CD4-positive, CD25-positive, alpha-beta regulatory T cell (primary cell): Measurements from ENCODE around the gene MSI2. TPM values are rescaled to one million over a fixed set of nuclear protein-coding genes. Genes with fewer than 3 reads are reported as not detected.

ENCODE experiments used
- ATAC-seq, 2 donors: fragments of 150-1000 bp; cut with Tn5 transposase; one replicate each; pipeline ENCODE4 v1.10.0; 2021; ENCODE audit warnings: low read depth in 2 of 2, moderate number of reproducible peaks in 2 of 2, moderate library complexity in 1 of 2
- DNase-seq, 3 donors: peaks; one replicate each; pipeline versions ENCODE4 v3.0.0 to v3.0.0-alpha.2; 2012 to 2022; ENCODE audit warnings: mixed read lengths in 1 of 3
- H3K27ac ChIP-seq: one replicate; pipeline ENCODE4 v1.7.0; 2013; ENCODE audit warnings: mild to moderate bottlenecking, low read length; ENCODE audit not compliant: insufficient read depth, poor library complexity, severe bottlenecking
- H3K27me3 ChIP-seq: one replicate; pipeline ENCODE4 v1.7.0; 2013; ENCODE audit warnings: low read length; ENCODE audit not compliant: control insufficient read depth, insufficient read depth
- H3K36me3 ChIP-seq: one replicate; pipeline ENCODE4 v1.7.0; 2013; ENCODE audit warnings: mild to moderate bottlenecking, low read length, moderate library complexity; ENCODE audit not compliant: control insufficient read depth, insufficient read depth
- H3K4me1 ChIP-seq: 2 replicates; pipeline ENCODE4 v1.7.0; 2013; ENCODE audit warnings: mild to moderate bottlenecking, low read length; ENCODE audit not compliant: insufficient read depth, control insufficient read depth, poor library complexity, severe bottlenecking
- H3K4me3 ChIP-seq: one replicate; pipeline ENCODE4 v1.7.0; 2013; ENCODE audit warnings: low read depth, mild to moderate bottlenecking, low read length, moderate library complexity
- H3K9me3 ChIP-seq, 2 experiments: 1 replicate in 1 of 2; 2 replicates in 1 of 2; pipeline ENCODE4 v1.7.0; 2013; ENCODE audit warnings: low read length in 2 of 2, mild to moderate bottlenecking in 1 of 2, moderate library complexity in 1 of 2; ENCODE audit not compliant: control insufficient read depth in 2 of 2
- H3K27ac Mint-ChIP-seq, 3 donors: one replicate each; pipeline ENCODE4 v1.8.0; 2020 to 2022; ENCODE audit warnings: mild to moderate bottlenecking in 3 of 3, mixed read lengths in 3 of 3, moderate library complexity in 2 of 3
- H3K27me3 Mint-ChIP-seq: one replicate; pipeline ENCODE4 v1.8.0; 2022; ENCODE audit warnings: mild to moderate bottlenecking, mixed read lengths
- H3K36me3 Mint-ChIP-seq: one replicate; pipeline ENCODE4 v1.8.0; 2020; ENCODE audit warnings: mixed read lengths
- H3K4me1 Mint-ChIP-seq, 4 donors: one replicate each; pipeline ENCODE4 v1.8.0; 2020 to 2022; ENCODE audit warnings: mixed read lengths in 4 of 4, mild to moderate bottlenecking in 1 of 4
- H3K4me3 Mint-ChIP-seq, 4 donors: one replicate each; pipeline ENCODE4 v1.8.0; 2020 to 2022; ENCODE audit warnings: mild to moderate bottlenecking in 4 of 4, mixed read lengths in 4 of 4, moderate library complexity in 3 of 4
- H3K9me3 Mint-ChIP-seq, 7 donors: one replicate each; pipeline ENCODE4 v1.8.0; 2020 to 2022; ENCODE audit warnings: mixed read lengths in 7 of 7, mild to moderate bottlenecking in 3 of 7, moderate library complexity in 2 of 7
- polyA plus RNA-seq, 4 donors: library from polyadenylated mRNA; unstranded; fragments of 300-500 nt; fragmentation: Illumina TruSeq; gene quantifications; one replicate each; pipeline ENCODE4 v1.2.3, GENCODE V29; 2021
- total RNA-seq: library from RNA; stranded (reverse); gene quantifications from one replicate; pipeline ENCODE4 v1.2.3, GENCODE V29; 2022

MSI2 gene
- total and polyA plus RNA-seq, 5 donors from 2014 or later, result 3.2 to 177 (median 3.4) TPM

DNA sequence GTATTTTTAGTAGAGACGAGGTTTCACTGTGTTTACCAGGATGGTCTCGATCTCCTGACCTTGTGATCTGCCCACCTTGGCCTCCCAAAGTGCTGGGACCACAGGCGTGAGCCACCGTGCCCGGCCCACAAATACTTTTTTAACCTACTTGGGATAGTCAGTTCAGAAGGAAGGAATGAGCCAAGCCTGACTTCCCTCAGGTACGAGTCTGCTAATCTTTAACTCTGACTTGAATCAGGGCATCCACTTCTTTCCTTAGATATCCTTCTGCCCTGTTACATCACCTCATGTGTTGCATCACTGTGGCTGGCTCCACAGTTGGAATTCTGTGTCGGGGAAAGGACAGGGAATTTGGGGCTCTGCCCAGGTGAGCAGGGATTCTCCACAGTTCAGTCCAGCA is 120.8 kb downstream of the MSI2 start:
- Mint-ChIP-seq H3K4me1 (peaks cover 5 to 33% (median 21%) of the 10 kb centered on the region in 4 donors), H3K27ac (no peak overlapping the region), H3K9me3 (peaks cover 0 to under 1% (median 0%) of the 10 kb centered on the region in 7 donors), H3K36me3 (peaks cover 22% of the 10 kb centered on the region), H3K4me3 (no peak overlapping the region), H3K27me3 (no peaks in the 10 kb centered on the region)
- H3K9me3 ChIP-seq, result no peaks in the 10 kb centered on the region
- H3K27ac ChIP-seq, result no peak overlapping the region
- H3K4me1 ChIP-seq, result no peaks in the 10 kb centered on the region
- DNase-seq (no peak), ATAC-seq (no peak)
- no peaks in the 10 kb centered on the region for H3K36me3 ChIP-seq
- no peaks in the 10 kb centered on the region for H3K27me3 ChIP-seq
- no peak overlapping the region for H3K4me3 ChIP-seq

DNA sequence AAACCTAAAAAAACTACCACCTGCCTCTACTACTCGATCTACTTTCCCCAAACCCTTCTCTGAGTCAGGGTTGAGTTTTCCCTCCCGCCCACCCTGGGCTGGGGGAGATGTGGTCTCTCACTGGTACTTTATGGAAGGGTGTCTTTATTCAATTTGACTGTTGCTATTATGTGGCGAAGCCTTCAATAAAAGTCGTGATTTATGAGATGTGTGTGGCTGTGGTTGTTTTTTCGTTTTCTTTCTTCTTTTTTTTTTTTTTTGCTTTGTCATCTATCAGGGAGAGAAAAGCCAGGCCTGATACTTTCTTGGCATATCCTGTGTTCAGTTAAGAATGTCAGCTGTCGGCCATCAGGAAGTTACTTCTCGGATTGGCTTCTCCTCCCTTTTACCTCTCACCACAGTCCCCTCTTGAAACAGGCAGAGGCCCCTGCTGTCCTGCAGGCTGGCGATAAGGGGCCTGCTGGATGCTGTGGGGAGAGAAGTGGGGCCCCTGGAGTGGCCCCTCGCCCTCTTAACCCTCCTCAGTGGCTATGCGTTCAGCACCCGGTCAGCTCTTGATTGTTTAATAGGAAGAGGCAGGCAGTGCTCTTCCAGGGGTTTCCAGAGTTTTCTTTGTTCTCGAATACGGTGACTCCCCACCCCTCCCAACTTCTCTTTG is 123.0 kb downstream of the MSI2 start:
- no peak overlapping the region for H3K4me3 ChIP-seq
- H3K27me3 ChIP-seq, result no peaks in the 10 kb centered on the region
- H3K4me1 ChIP-seq, result no peaks in the 10 kb centered on the region
- H3K27ac ChIP-seq, result no peak overlapping the region
- no peak overlapping the region for H3K4me3 Mint-ChIP-seq
- ATAC-seq (no peak), DNase-seq (no peak)
- H3K4me1 Mint-ChIP-seq, result peaks cover 9 to 34% (median 18%) of the 10 kb centered on the region in 4 donors
- H3K36me3 Mint-ChIP-seq, result peaks cover 23% of the 10 kb centered on the region
- peaks cover 3 to 4% of the 10 kb centered on the region in 2 experiments for H3K9me3 ChIP-seq
- H3K36me3 ChIP-seq, result peaks cover 6% of the 10 kb centered on the region
- H3K27ac Mint-ChIP-seq, result peak overlapping the region; percentile 47 to 85 (median 48)
- no peaks in the 10 kb centered on the region for H3K27me3 Mint-ChIP-seq
- peaks cover 0 to 12% (median 4%) of the 10 kb centered on the region in 7 donors for H3K9me3 Mint-ChIP-seq

DNA sequence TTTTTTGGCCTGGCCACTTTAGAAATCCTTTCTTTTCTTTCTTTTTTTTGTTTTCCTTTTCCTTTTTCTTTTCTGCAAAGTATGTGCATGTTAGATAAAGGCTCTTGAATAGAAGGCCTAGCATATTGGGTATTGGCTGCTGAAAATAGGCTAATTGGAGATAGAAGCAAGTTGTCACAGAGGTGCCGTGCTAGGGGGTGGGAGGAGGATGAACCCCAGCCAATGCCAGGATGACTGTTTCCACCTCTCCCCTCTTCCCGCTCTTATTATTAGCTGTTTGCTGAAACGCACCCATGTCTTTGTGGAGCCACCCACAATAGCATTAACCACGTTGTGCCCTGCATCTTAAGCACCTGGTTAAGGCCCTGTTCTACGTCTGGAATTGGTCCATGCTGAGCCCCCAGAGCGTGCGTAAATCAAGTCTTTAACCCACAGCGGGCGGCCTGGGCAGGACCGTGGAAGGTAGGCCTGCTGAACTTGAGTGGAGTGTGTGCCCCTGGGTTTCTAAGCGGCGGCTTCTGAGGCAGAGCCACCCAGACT is 123.6 kb downstream of the MSI2 start:
- peaks cover 10% of the 10 kb centered on the region for H3K36me3 ChIP-seq
- H3K27me3 Mint-ChIP-seq, result no peaks in the 10 kb centered on the region
- no peak overlapping the region for H3K27ac ChIP-seq
- DNase-seq (no peak), ATAC-seq (no peak)
- no peaks in the 10 kb centered on the region for H3K4me1 ChIP-seq
- peaks cover 4 to 5% of the 10 kb centered on the region in 2 experiments for H3K9me3 ChIP-seq
- H3K36me3 Mint-ChIP-seq, result peaks cover 29% of the 10 kb centered on the region
- peaks cover 9 to 39% (median 20%) of the 10 kb centered on the region in 4 donors for H3K4me1 Mint-ChIP-seq
- no peak overlapping the region for H3K4me3 Mint-ChIP-seq
- H3K4me3 ChIP-seq, result no peak overlapping the region
- peaks cover 0 to 17% (median 4%) of the 10 kb centered on the region in 7 donors for H3K9me3 Mint-ChIP-seq
- peak overlapping the region in 1 of 3 donors; percentile 85 for H3K27ac Mint-ChIP-seq
- no peaks in the 10 kb centered on the region for H3K27me3 ChIP-seq

GRCh38 chr17:57381498-57381897 is 125.2 kb downstream of the MSI2 start:
- Mint-ChIP-seq H3K4me3 (no peak overlapping the region), H3K4me1 (peaks cover 9 to 33% (median 16%) of the 10 kb centered on the region in 4 donors), H3K36me3 (peaks cover 39% of the 10 kb centered on the region), H3K27ac (peak overlapping the region in 1 of 3 donors; percentile 78), H3K9me3 (peaks cover 0 to 27% (median 6%) of the 10 kb centered on the region in 7 donors), H3K27me3 (no peaks in the 10 kb centered on the region)
- ATAC-seq (no peak), DNase-seq (no peak)
- H3K4me1 ChIP-seq, result no peaks in the 10 kb centered on the region
- H3K27ac ChIP-seq, result no peak overlapping the region
- H3K9me3 ChIP-seq, result peaks cover 5 to 17% of the 10 kb centered on the region in 2 experiments
- no peak overlapping the region for H3K4me3 ChIP-seq
- no peaks in the 10 kb centered on the region for H3K27me3 ChIP-seq
- H3K36me3 ChIP-seq, result peaks cover 18% of the 10 kb centered on the region

DNA sequence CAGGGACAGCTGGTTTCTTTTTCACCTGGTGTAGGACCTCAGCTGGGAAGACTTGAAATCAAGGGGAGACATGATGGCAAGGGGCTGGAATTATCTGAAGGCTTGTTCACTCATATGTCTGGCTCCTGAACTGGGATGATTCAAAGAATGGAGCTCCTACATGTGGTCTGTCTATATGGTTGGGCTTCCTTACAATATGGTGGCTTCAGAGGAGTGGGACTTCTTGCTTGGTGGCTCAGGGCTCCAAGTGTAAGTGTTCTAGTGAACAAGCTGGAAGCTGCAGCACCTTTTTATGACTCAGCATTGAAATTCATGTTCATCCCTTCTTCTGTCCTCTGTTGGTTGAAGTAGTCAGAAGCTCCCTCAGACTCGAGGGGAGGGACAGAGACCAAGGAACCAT is 127.9 kb downstream of the MSI2 start:
- Mint-ChIP-seq H3K9me3 (peaks cover 4 to 44% (median 9%) of the 10 kb centered on the region in 7 donors), H3K27ac (no peak overlapping the region), H3K27me3 (peaks cover 4% of the 10 kb centered on the region), H3K4me3 (no peak overlapping the region), H3K4me1 (peaks cover 9 to 25% (median 11%) of the 10 kb centered on the region in 4 donors), H3K36me3 (peaks cover 59% of the 10 kb centered on the region)
- H3K4me1 ChIP-seq, result no peaks in the 10 kb centered on the region
- peaks cover 17 to 35% of the 10 kb centered on the region in 2 experiments for H3K9me3 ChIP-seq
- H3K36me3 ChIP-seq, result peaks cover 29% of the 10 kb centered on the region
- no peak overlapping the region for H3K27ac ChIP-seq
- H3K4me3 ChIP-seq, result no peak overlapping the region
- DNase-seq (no peak), ATAC-seq (no peak)
- no peaks in the 10 kb centered on the region for H3K27me3 ChIP-seq

DNA sequence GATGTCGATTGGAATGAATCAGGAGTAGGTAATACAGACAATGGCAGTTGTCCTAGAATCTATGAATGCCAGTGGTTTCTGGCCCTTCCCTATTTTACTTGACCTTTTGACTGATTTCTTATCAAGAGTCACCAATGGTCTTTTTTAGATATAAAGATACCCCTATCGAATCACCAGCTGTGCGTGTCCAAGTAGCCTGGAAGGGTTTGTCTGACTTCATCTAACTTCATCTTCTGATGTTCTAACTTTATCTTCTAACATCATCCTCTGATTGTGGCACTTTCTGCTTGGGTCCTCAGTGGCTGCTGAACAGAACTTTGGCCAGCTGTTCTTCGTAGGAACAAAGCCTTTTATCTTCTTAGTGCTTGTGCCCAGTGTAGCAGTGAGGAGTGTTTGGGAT is 129.7 kb downstream of the MSI2 start:
- ATAC-seq (no peak), DNase-seq (no peak)
- no peaks in the 10 kb centered on the region for H3K4me1 ChIP-seq
- no peak overlapping the region for H3K4me3 ChIP-seq
- Mint-ChIP-seq H3K36me3 (peaks cover 73% of the 10 kb centered on the region), H3K4me3 (no peak overlapping the region), H3K9me3 (peaks cover 5 to 46% (median 13%) of the 10 kb centered on the region in 7 donors), H3K4me1 (peaks cover 4 to 20% (median 10%) of the 10 kb centered on the region in 4 donors), H3K27ac (peak overlapping the region in 1 of 3 donors; percentile 28), H3K27me3 (peaks cover 4% of the 10 kb centered on the region)
- H3K36me3 ChIP-seq, result peaks cover 29% of the 10 kb centered on the region
- peaks cover 17 to 35% of the 10 kb centered on the region in 2 experiments for H3K9me3 ChIP-seq
- H3K27ac ChIP-seq, result no peak overlapping the region
- H3K27me3 ChIP-seq, result no peaks in the 10 kb centered on the region

- H3K27me3 Mint-ChIP-seq, result peaks cover 4% of the 10 kb centered on the region
- H3K27ac ChIP-seq, result no peak overlapping the region
- DNase-seq (no peak), ATAC-seq (no peak)
- peaks cover 4 to 15% (median 10%) of the 10 kb centered on the region in 4 donors for H3K4me1 Mint-ChIP-seq
- no peak overlapping the region for H3K4me3 ChIP-seq
- H3K9me3 ChIP-seq, result peaks cover 17 to 38% of the 10 kb centered on the region in 2 experiments
- peaks cover 78% of the 10 kb centered on the region for H3K36me3 Mint-ChIP-seq
- H3K9me3 Mint-ChIP-seq, result peaks cover 5 to 51% (median 11%) of the 10 kb centered on the region in 7 donors
- peaks cover 38% of the 10 kb centered on the region for H3K36me3 ChIP-seq
- H3K27me3 ChIP-seq, result no peaks in the 10 kb centered on the region
- no peak overlapping the region for H3K27ac Mint-ChIP-seq
- no peaks in the 10 kb centered on the region for H3K4me1 ChIP-seq
- no peak overlapping the region for H3K4me3 Mint-ChIP-seq
Observed at GRCh38 chr17:57387575-57387974, 131.3 kb downstream of the MSI2 start.
